Dendritic cell treated with granulocyte-macrophage colony-stimulating factor and Interleukin-4, amounts not matched to agents 40 ng/mL and 50 ng/mL, for 4 days (primary cell): ENCODE results near the gene ZBED1.
"Not testable (repeated sequence)": the region's sequence is repeated elsewhere in the genome, so short reads cannot be mapped to it uniquely, and the experiment has no call there.

Experiments used
- H3K27ac Mint-ChIP-seq: one replicate; pipeline ENCODE4 v1.8.0; 2022; ENCODE audit warnings: mild to moderate bottlenecking, mixed read lengths
- H3K27me3 Mint-ChIP-seq: one replicate; pipeline ENCODE4 v1.8.0; 2022; ENCODE audit warnings: mild to moderate bottlenecking, mixed read lengths
- H3K36me3 Mint-ChIP-seq: one replicate; pipeline ENCODE4 v1.8.0; 2022; ENCODE audit warnings: low read depth, mixed read lengths
- H3K4me1 Mint-ChIP-seq: one replicate; pipeline ENCODE4 v1.8.0; 2022; ENCODE audit warnings: low read depth, mixed read lengths
- H3K4me3 Mint-ChIP-seq: one replicate; pipeline ENCODE4 v1.8.0; 2022; ENCODE audit warnings: mild to moderate bottlenecking, moderate library complexity, mixed read lengths
- H3K9me3 Mint-ChIP-seq: one replicate; pipeline ENCODE4 v1.8.0; 2022; ENCODE audit warnings: mixed read lengths
- intact Hi-C: fragments of 100-400 bp; cut with micrococcal nuclease; formaldehyde crosslinking; loops from one replicate; pipeline ENCODE4 v1.15.0; 2022

ZBED1 gene

DNA sequence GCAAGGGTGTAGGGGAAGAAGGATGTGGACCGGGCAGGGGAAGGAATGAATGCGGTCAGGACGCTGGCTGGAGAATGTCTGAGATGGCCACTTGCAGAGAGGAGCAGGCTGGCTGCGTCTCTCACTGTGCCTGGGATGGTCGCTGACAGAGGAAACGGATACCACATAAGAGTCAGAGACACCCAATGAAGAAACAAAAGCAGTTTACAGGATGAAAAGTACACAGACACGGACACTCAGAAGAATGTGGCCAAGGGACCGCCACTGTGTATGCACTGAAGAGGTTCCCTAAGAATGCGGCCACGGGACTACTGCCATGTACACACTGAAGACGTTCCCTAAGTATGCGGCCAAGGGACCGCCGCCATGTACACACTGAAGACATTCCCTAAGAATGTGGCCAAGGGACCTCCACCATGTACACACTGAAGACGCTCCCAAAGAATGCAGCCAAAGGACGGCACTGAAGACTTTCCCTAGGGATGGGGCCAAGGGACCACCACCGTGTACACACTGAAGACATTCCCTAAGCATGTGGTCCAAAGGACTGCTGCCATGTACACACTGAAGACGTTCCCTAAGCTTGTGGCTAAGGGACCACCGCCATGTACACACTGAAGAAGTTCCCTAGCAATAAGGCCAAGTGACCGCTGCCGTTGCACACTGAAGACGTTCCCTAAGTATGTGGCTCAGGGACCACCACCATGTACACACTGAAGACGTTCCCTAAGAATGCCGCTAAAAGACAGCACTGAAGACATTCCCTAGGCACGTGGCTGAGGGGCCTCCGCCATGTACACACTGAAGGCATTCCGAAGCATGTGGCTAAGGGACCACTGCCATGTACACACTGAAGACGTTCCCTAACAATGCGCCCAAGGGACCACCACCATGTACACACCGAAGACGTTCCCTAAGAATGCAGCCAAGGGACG is 32.2 kb downstream of the ZBED1 start:
- H3K9me3 Mint-ChIP-seq, result peaks cover 7% of the 10 kb centered on the region
- no peak overlapping the region for H3K27ac Mint-ChIP-seq
- no peak overlapping the region for H3K4me3 Mint-ChIP-seq
- H3K36me3 Mint-ChIP-seq, result peaks cover 16% of the 10 kb centered on the region
- no peaks in the 10 kb centered on the region for H3K27me3 Mint-ChIP-seq
- intact Hi-C loops, result no loop called here
- H3K4me1 Mint-ChIP-seq, result peaks cover 3% of the 10 kb centered on the region

DNA sequence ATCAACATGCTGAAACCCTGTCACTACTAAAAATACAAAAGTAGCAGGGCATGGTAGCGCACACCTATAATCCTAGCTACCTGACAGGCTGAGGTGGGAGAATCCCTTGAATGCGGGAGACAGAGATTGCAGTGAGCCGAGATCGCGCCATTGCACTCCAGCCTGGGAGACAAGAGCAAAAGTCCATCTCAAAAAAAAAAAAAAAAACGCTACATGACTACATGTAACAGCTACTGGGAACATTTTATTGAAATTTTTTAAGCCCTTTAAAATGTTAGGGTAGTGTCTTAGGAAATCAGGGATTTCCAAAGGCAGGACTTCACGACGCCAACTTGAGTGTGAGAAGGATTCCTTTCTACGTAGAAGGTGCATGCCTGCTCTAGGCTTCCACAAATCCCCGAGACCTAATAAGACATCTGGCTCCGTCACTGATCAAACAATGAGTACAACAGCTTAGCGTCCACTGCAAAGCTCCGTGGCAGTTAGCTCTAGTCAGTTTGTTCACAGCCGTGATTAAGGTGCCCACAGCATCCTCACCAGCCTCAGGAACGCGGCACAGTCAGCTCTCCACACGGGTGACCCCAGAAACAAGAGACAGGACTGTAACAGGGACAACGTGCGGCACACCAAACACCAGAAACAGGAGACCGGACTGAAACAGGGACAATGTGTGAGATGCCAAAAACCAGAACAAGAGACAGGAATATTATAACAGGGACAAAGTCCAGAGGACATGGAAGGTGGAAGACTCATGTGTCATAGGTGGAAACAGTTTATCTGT is 33.7 kb downstream of the ZBED1 start:
- intact Hi-C loops, result no loop called here
- Mint-ChIP-seq H3K36me3 (peaks cover 17% of the 10 kb centered on the region), H3K27ac (no peak overlapping the region), H3K9me3 (peaks cover 7% of the 10 kb centered on the region), H3K4me3 (no peak overlapping the region), H3K4me1 (peaks cover 8% of the 10 kb centered on the region), H3K27me3 (no peaks in the 10 kb centered on the region)

DNA sequence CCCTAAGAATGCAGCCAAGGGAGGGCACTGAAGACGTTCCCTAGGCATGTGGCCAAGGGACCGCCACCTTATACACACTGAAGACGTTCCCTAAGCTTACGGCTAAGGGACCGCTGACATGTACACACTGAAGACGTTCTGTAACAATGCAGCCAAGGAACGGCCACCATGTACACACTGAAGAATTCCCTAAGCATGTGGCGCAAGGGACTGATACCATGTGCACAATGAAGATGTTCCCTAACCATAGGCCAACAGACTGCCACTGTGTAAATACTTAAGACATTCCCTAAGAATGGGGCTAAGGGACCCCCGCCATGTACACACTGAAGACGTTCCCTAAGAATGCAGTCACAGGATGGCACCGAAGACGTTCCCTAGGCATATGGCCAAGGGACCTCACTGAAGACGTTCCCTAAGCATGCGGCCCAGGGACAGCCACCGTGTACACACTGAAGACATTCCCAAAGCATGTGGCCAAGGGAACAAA is 36.1 kb downstream of the ZBED1 start:
- H3K9me3 Mint-ChIP-seq, result peaks cover 1% of the 10 kb centered on the region
- intact Hi-C loops, result no loop called here
- H3K27ac Mint-ChIP-seq, result no peak overlapping the region
- no peaks in the 10 kb centered on the region for H3K27me3 Mint-ChIP-seq
- H3K4me3 Mint-ChIP-seq, result no peak overlapping the region
- H3K36me3 Mint-ChIP-seq, result peaks cover 16% of the 10 kb centered on the region
- peaks cover 12% of the 10 kb centered on the region for H3K4me1 Mint-ChIP-seq

DNA sequence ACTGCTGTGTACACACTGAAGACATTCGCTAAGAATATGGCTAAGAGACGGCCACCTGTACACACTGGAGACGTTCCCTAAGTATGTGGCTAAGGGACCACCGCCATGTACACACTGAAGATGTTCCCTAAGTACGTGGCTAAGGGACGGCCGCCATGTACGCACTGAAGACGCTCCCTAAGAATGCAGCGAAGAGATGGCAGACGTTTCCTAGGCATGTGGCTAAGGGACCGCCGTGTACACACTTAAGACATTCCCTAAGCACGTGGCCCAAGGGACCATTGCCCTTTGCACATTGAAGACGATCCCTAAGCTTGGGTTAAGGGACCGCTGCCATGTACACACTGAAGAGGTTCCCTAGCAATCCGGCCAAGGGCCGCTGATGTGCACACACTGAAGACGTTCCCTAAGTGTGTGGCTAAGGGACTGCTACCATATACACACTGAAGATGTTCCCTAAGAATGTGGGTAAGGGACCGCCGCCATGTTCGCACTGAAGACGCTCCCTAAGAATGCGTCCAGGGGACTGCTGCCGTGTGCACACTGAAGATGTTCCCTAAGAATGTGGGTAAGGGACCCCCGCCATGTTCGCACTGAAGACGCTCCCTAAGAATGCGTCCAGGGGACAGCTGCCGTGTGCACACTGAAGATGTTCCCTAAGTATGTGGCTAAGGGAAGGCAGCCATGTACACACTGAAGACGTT is 36.7 kb downstream of the ZBED1 start:
- Mint-ChIP-seq H3K27me3 (no peaks in the 10 kb centered on the region), H3K4me1 (peaks cover 12% of the 10 kb centered on the region), H3K27ac (no peak overlapping the region), H3K9me3 (no peaks in the 10 kb centered on the region), H3K36me3 (peaks cover 14% of the 10 kb centered on the region), H3K4me3 (no peak overlapping the region)
- intact Hi-C loops, result no loop called here

DNA sequence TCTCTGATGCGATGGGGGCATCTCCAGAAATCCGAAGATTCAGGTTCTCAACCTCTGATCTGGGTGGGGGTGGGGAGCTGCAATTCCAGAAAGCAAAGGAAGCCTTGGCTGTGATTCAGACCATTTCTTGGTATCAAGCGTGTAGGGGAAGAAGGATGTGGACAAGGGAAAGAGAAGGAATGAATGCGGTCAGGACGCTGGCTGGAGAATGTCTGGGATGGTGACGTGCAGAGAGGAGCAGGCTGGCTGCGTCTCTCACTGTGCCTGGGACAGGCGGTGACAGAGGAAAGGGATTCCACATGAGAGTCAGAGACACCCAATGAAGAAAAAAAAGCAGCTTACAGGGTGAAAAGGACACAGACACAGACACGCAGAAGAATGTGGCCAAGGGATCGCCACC is 37.3 kb downstream of the ZBED1 start:
- H3K4me3 Mint-ChIP-seq, H3K27me3 Mint-ChIP-seq, H3K9me3 Mint-ChIP-seq, intact Hi-C loops, H3K27ac Mint-ChIP-seq: not testable (repeated sequence)
- Mint-ChIP-seq H3K4me1 (peaks cover 12% of the 10 kb centered on the region), H3K36me3 (peaks cover 16% of the 10 kb centered on the region)

DNA sequence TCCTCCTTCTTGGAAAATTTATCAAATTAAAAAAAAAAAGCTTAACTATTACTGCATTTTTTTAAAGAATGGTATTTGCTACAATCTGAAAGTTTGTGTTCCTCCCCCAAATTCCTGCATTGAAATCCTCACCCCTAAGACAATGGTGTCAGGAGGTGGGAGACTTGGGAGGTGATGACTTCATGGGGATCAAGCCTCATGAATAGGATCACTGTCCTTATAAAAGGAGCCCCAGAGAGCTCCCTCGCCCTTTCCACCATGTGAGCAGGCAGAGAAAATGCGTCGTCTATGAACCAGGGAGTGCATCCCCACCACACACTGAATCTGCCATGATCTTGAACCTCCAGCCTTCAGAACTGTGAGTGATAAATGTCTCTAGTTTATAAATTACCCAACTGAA is 38.0 kb downstream of the ZBED1 start:
- peaks cover 21% of the 10 kb centered on the region for H3K36me3 Mint-ChIP-seq
- H3K4me3 Mint-ChIP-seq, result no peak overlapping the region

DNA sequence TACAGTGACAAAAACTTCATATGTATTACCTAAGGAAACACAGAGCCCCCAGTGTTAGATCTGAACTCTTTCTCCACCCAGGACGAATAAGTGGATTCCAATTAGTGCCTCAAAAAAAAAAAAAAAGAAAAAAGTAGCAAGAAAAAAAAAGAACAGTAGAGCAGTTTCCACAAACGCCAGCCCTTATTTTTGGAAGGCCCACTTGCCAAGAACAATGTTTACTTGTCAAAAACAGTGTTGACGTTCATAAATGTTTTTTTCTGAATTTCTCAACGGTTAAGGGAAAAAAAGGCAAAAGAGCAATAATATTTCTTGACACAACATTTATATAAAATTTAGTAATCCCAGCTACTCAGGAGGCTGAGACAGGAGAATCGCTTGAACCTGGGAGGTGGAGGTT is 38.7 kb downstream of the ZBED1 start:
- intact Hi-C loops, result no loop called here
- Mint-ChIP-seq H3K36me3 (peaks cover 21% of the 10 kb centered on the region), H3K9me3 (peaks cover 7% of the 10 kb centered on the region), H3K4me3 (no peak overlapping the region), H3K27me3 (no peaks in the 10 kb centered on the region), H3K4me1 (peaks cover 12% of the 10 kb centered on the region), H3K27ac (no peak overlapping the region)

More for the DNA sequence above, 38.0 kb downstream of the ZBED1 start:
- Mint-ChIP-seq H3K4me1 (peaks cover 12% of the 10 kb centered on the region), H3K27ac (no peak overlapping the region), H3K27me3 (no peaks in the 10 kb centered on the region), H3K9me3 (peaks cover 7% of the 10 kb centered on the region)
- intact Hi-C loops, result no loop called here

DNA sequence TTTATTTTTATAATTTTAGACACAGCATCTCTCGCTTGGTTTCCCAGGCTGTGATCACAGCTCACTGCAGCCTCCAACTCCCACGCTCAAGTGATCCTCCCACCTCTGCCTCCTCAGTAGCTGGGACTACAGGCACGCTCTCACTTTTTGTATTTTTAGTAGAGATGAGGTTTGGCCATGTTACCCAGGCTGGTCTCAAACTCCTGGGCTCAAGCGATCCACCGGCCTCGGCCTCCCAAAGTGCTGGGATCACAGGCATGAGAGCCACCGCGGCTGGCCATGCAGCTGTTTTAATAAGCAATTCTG is 39.1 kb downstream of the ZBED1 start:
- intact Hi-C loops, result no loop called here
- H3K27me3 Mint-ChIP-seq, result no peaks in the 10 kb centered on the region
- H3K4me3 Mint-ChIP-seq, result no peak overlapping the region
- H3K36me3 Mint-ChIP-seq, result peaks cover 21% of the 10 kb centered on the region
- no peak overlapping the region for H3K27ac Mint-ChIP-seq
- H3K9me3 Mint-ChIP-seq, result peaks cover 7% of the 10 kb centered on the region
- H3K4me1 Mint-ChIP-seq, result peaks cover 12% of the 10 kb centered on the region

DNA sequence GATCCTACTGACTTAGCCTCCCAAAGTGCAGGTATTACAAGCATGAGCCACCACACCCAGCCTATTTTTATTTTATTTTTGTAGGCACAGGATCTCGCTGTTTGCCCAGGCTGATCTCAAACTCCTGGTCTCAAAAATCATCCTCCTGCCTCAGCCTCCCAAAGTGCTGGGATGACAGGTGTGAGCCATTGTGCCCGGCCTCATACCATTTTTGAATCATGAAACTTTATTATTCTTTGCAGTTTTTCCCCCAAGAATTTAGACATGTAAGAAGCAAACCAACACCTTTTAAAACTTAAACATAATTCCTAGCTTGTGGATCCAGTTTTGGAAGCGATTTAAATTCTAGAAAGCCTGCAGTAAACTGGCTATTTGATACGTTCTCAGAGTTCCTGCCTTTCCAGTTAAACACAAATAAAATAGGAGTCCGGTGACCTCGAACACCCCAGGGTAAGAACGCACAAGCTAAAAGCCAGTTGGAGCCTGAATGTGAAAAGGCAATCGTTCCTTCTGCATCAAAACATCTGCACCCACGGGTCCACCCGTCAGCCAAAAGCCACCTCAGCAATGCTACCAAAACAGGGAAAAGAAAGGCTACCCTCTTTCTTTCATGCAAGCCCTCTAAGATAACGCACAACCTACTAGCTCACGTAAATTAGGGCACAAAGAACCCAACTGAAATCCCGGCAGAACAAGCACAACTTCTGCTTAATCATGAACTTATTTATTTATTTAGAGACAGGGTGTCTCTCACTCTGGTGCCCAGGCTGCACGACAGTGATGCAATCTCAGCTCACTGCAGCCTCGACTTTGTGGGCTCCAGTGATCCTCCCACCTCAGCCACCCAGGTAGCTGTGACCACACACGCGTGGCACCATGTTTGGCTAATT is 39.7 kb downstream of the ZBED1 start:
- intact Hi-C loops, H3K4me3 Mint-ChIP-seq, H3K27me3 Mint-ChIP-seq, H3K9me3 Mint-ChIP-seq, H3K27ac Mint-ChIP-seq: not testable (repeated sequence)
- Mint-ChIP-seq H3K36me3 (peaks cover 22% of the 10 kb centered on the region), H3K4me1 (peaks cover 12% of the 10 kb centered on the region)

DNA sequence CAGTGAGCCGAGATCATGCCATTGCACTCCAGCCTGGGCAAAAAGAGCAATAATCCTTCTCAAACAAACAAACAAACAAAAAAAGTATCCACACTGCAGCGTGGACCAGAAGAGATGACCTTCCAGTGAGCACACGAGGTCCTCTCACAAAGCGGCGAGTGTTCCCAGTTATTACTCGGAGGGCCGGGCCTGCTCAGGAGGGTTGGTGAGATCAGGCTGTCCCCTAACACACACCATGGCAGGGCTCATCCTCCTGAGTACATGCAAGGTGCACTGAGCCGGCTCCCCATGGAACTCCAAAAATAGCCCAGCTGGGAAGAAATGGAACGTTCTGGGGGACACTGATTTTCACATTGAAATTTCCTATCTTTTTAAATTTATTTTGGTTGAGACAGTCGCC is 40.7 kb downstream of the ZBED1 start:
- intact Hi-C loops, H3K9me3 Mint-ChIP-seq, H3K27ac Mint-ChIP-seq, H3K27me3 Mint-ChIP-seq, H3K4me3 Mint-ChIP-seq: not testable (repeated sequence)
- H3K36me3 Mint-ChIP-seq, result peaks cover 29% of the 10 kb centered on the region
- H3K4me1 Mint-ChIP-seq, result peaks cover 12% of the 10 kb centered on the region

DNA sequence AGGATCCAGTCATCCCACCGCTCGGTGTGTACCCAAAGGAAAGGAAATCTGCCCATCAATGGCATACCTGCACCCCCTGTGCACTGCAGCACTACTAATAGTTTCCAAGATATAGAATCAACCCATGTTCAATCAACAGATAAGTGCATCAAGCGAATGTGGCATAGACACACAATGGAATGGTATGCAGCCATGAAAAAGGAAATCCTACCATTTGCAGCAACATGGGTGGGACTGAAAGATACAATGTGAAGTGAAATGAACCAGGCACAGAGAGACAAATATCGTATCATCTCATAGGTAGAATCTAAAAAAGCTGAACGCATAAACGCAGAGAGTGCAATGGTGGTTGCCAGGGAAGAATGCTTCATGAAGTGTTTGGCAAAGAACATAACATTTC is 42.5 kb downstream of the ZBED1 start:
- H3K27me3 Mint-ChIP-seq, result no peaks in the 10 kb centered on the region
- H3K27ac Mint-ChIP-seq, result no peak overlapping the region
- intact Hi-C loops, result no loop called here

DNA sequence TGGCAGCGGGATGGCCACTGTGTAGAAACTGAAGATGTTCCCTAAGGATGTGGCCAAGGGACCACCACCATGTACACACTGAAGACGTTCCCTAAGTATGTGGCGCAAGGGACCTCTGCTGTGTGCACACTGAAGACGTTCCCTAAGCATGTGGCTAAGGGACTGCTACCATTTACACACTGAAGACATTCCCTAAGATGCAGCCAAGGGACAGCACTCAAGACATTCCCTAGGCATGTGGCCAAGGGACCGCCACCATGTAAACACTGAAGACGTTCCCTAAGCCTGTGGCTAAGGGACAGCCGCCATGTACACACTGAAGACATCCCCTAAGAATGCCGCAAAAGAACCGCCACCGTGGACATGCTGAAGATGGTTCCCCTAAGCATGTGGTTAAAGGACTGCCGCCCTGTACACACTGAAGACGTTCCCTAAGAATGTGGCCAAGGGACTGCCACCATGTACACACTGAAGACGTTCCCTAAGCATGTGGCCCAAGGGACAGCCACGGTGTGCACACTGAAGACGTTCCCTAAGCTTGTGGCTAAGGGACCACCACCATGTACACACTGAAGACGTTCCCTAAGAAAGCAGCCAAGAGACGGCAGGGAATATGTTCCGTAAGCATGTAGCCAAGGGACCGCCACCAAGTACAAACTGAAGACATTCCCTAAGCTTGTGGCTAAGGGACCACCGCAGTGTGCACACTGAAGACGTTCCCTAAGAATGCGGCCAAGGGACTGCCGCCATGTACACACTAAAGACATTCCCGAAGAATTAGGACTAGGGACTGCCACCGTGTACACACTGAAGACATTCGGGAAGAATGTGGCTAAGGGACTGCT is 43.3 kb downstream of the ZBED1 start:
- H3K27ac Mint-ChIP-seq, result no peak overlapping the region
- intact Hi-C loops, result no loop called here
- H3K4me1 Mint-ChIP-seq, result peaks cover 5% of the 10 kb centered on the region
- H3K4me3 Mint-ChIP-seq, result no peak overlapping the region
- H3K36me3 Mint-ChIP-seq, result peaks cover 40% of the 10 kb centered on the region
- no peaks in the 10 kb centered on the region for H3K27me3 Mint-ChIP-seq
- peaks cover 7% of the 10 kb centered on the region for H3K9me3 Mint-ChIP-seq

More for the DNA sequence above, 42.5 kb downstream of the ZBED1 start:
- H3K36me3 Mint-ChIP-seq, result peaks cover 35% of the 10 kb centered on the region
- H3K4me1 Mint-ChIP-seq, result peaks cover 7% of the 10 kb centered on the region
- peaks cover 7% of the 10 kb centered on the region for H3K9me3 Mint-ChIP-seq
- no peak overlapping the region for H3K4me3 Mint-ChIP-seq
